Liver (tissue), 3 donors: ENCODE measurements around the gene TSHZ2.

ENCODE experiments used
- CTCF ChIP-seq: fragments of 150-350 bp; IDR thresholded peaks from 2 replicates; pipeline ENCODE4 v1.5.1; 2017; ENCODE audit warnings: improper control_type of control experiment, low read depth, low read length; ENCODE audit not compliant: missing input control
- GABPA ChIP-seq, 2 donors: IDR thresholded peaks in 1 of 2; conservative IDR thresholded peaks in 1 of 2; 2 replicates each; pipeline ENCODE4 v1.6.1; 2016; ENCODE audit warnings: antibody characterized with exemption in 2 of 2, mild to moderate bottlenecking in 1 of 2, moderate library complexity in 1 of 2
- TF ChIP-seq, protein P1 (sequence below): IDR thresholded peaks from 2 replicates; pipeline ENCODE4 v1.6.1; 2016; ENCODE audit warnings: antibody characterized with exemption, mild to moderate bottlenecking
- donor health status: healthy.
- donor health status: healthy.

- TF ChIP-seq GABPA (IDR thresholded peaks at IDR 0.05 in 1 of 2, conservative IDR thresholded peaks at IDR 0.05 in 1 of 2) (no peak), CTCF (no peak)
- TF ChIP-seq, protein P1, sequence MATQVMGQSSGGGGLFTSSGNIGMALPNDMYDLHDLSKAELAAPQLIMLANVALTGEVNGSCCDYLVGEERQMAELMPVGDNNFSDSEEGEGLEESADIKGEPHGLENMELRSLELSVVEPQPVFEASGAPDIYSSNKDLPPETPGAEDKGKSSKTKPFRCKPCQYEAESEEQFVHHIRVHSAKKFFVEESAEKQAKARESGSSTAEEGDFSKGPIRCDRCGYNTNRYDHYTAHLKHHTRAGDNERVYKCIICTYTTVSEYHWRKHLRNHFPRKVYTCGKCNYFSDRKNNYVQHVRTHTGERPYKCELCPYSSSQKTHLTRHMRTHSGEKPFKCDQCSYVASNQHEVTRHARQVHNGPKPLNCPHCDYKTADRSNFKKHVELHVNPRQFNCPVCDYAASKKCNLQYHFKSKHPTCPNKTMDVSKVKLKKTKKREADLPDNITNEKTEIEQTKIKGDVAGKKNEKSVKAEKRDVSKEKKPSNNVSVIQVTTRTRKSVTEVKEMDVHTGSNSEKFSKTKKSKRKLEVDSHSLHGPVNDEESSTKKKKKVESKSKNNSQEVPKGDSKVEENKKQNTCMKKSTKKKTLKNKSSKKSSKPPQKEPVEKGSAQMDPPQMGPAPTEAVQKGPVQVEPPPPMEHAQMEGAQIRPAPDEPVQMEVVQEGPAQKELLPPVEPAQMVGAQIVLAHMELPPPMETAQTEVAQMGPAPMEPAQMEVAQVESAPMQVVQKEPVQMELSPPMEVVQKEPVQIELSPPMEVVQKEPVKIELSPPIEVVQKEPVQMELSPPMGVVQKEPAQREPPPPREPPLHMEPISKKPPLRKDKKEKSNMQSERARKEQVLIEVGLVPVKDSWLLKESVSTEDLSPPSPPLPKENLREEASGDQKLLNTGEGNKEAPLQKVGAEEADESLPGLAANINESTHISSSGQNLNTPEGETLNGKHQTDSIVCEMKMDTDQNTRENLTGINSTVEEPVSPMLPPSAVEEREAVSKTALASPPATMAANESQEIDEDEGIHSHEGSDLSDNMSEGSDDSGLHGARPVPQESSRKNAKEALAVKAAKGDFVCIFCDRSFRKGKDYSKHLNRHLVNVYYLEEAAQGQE: no peak
Observed at GRCh38 chr20:53370345-53370961, 398.3 kb downstream of the TSHZ2 start.
